ENCODE data around the gene FAM114A1. TPM values are rescaled to one million over a fixed set of nuclear protein-coding genes. Genes with fewer than 3 reads are reported as not detected.

The FAM114A1 gene
- total and polyA plus RNA-seq, 2 of the 8 experiments (the other 6 are each of a cell fraction or from before 2014, with no cell fraction given): 9.5 to 12.0 TPM

DNA sequence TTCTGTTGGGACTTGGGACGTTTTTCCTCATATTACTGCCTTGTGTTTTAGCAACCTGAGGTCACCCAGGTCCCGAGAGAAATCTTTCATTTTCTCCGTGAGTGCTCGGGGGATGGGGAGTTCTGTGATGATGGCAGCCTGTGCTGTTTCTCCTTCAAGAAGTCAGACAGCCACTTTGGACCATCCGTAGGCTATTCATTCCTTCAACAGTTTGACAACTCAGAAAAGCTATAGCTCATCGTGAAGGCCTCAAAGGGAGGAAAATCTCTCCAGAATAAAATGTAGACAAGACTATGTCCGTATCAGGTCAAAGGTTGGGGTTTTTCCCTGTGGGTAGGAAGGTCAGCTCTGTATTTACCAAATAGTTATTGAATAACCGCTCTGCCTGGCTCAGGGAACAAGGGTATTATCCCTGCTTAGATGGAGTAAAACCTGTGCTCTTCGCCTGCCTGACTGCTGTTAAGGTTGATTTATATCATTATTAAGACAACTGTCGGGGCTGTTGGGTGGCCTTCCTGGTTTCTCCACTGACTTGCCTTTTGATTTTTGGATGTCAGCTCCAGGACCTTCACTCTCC lies 36.6 kb downstream of the FAM114A1 start (continued):
- no peak for TF ChIP-seq HDAC2 (IDR thresholded peaks at IDR 0.05; ENCODE audit: borderline replicate concordance in 1 of 2, low read depth in 2 of 2, low read length in 2 of 2)
- TF ChIP-seq E2F6 (IDR thresholded peaks at IDR 0.05): no peak
- no peak for TF ChIP-seq KDM1A (IDR thresholded peaks at IDR 0.05; ENCODE audit: borderline replicate concordance, low read length)
- no peak for TF ChIP-seq CHD2 (IDR thresholded peaks at IDR 0.05; ENCODE audit: low read length)
- TF ChIP-seq BCL11A (IDR thresholded peaks at IDR 0.05; ENCODE audit: low read depth in 2 of 2, low read length in 2 of 2): no peak

All from H1 (cell line).